K562 (cell line): ENCODE data around the gene SOST. TPM values are rescaled to one million over a fixed set of nuclear protein-coding genes. Genes with fewer than 3 reads are reported as not detected.

ENCODE experiments used
- GATAD2A ChIP-seq: fragments of 450-650 bp; IDR thresholded peaks from 2 replicates; pipeline ENCODE4 v1.6.1; 2017
- HDAC1 ChIP-seq, 2 experiments: fragments of 450-650 bp; IDR thresholded peaks; 2 replicates each; pipeline ENCODE4 v1.6.1; 2016 to 2017; ENCODE audit warnings: inconsistent platforms in 1 of 2, mild to moderate bottlenecking in 1 of 2, moderate library complexity in 1 of 2
- MED1 ChIP-seq: sonication (generic); formaldehyde crosslinking; IDR thresholded peaks from 2 replicates; pipeline ENCODE4 v1.8.1; 2023; ENCODE audit warnings: missing genetic modification reagents, borderline replicate concordance
- POLR2A ChIP-seq: fragments of 450-650 bp; conservative IDR thresholded peaks from 2 replicates; pipeline ENCODE4 v1.6.1; 2016
- SAFB2 ChIP-seq: fragments of 200-400 bp; formaldehyde crosslinking; IDR thresholded peaks from 2 replicates; pipeline ENCODE4 v1.6.1; 2018; ENCODE audit warnings: borderline replicate concordance, low read length, low read depth, moderate library complexity; ENCODE audit not compliant: severe bottlenecking
- ZNF384 ChIP-seq: IDR thresholded peaks from 2 replicates; pipeline ENCODE4 v1.6.1; 2012; ENCODE audit warnings: low read depth, low read length, improper control_type of control experiment
- polyA plus RNA-seq, 8 experiments: library from polyadenylated mRNA; depleted of rRNA in 4 of 8; stranded (reverse) in 5 of 8; unstranded in 3 of 8; fragments of >200 nt; fragmentation: Nextera tagmentation in 2 of 8; fragmentation: Illumina TruSeq in 1 of 8; extraction: Ambion mirVana in 2 of 8; extraction: Trizol in 1 of 8; gene quantifications; 2 replicates each; pipeline versions ENCODE4 v1.2.1 to v1.2.3, GENCODE V29; 2011 to 2014; ENCODE audit warnings: inconsistent platforms in 1 of 8, missing spikeins in 1 of 8
- total RNA-seq, 7 experiments: library from RNA; depleted of rRNA in 6 of 7; stranded (reverse); fragments of >200 nt in 6 of 7; fragmentation: Illumina TruSeq in 2 of 7; extraction: Trizol in 2 of 7; gene quantifications; 2 replicates each; pipeline versions ENCODE4 v1.2.1 to v1.2.3, GENCODE V29; 2011 to 2021; ENCODE audit warnings: low replicate concordance in 1 of 7
- TF ChIP-seq, protein P1 (sequence below), 2 experiments: fragments of 450-650 bp in 1 of 2; sonication (generic) in 1 of 2; formaldehyde crosslinking in 1 of 2; IDR thresholded peaks; 2 replicates each; pipeline versions ENCODE4 v1.7.1 to v1.9.0; 2016 to 2022; ENCODE audit warnings: inconsistent platforms in 1 of 2, mild to moderate bottlenecking in 1 of 2, missing genetic modification reagents in 1 of 2
- TF ChIP-seq, protein P2 (sequence below): fragments of 450-650 bp; IDR thresholded peaks from 2 replicates; pipeline ENCODE4 v1.6.1; 2016; ENCODE audit warnings: antibody characterized with exemption
- TF ChIP-seq, protein P3 (sequence below), 2 experiments: fragments of 450-650 bp; IDR thresholded peaks; 2 replicates each; pipeline ENCODE4 v1.6.1; 2016

The SOST gene
- total and polyA plus RNA-seq, 9 of the 15 experiments (the other 6 are each of a cell fraction or from before 2014, with no cell fraction given) = not detected

DNA sequence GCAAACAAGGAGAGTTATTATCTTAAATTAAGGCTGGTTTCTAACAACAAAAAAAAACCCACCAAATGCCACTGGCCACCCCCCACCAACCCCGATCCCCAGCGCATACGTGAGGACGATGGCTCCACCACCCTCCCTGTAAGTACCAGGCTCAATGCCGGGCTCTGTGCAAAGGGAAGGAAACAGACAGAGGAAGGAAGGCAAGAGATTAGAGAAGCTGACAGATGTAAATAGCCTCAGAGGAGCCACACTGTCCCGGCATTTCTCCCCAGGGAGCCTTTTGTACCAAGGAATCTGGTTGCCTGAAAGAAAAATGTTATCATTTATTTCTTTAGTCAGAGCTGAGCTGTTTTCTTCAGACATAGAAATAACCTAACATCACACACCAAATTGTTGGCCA, 13.1 kb downstream of the SOST start (continued):
- TF ChIP-seq, protein P1, sequence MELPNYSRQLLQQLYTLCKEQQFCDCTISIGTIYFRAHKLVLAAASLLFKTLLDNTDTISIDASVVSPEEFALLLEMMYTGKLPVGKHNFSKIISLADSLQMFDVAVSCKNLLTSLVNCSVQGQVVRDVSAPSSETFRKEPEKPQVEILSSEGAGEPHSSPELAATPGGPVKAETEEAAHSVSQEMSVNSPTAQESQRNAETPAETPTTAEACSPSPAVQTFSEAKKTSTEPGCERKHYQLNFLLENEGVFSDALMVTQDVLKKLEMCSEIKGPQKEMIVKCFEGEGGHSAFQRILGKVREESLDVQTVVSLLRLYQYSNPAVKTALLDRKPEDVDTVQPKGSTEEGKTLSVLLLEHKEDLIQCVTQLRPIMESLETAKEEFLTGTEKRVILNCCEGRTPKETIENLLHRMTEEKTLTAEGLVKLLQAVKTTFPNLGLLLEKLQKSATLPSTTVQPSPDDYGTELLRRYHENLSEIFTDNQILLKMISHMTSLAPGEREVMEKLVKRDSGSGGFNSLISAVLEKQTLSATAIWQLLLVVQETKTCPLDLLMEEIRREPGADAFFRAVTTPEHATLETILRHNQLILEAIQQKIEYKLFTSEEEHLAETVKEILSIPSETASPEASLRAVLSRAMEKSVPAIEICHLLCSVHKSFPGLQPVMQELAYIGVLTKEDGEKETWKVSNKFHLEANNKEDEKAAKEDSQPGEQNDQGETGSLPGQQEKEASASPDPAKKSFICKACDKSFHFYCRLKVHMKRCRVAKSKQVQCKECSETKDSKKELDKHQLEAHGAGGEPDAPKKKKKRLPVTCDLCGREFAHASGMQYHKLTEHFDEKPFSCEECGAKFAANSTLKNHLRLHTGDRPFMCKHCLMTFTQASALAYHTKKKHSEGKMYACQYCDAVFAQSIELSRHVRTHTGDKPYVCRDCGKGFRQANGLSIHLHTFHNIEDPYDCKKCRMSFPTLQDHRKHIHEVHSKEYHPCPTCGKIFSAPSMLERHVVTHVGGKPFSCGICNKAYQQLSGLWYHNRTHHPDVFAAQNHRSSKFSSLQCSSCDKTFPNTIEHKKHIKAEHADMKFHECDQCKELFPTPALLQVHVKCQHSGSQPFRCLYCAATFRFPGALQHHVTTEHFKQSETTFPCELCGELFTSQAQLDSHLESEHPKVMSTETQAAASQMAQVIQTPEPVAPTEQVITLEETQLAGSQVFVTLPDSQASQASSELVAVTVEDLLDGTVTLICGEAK (IDR thresholded peaks at IDR 0.05) = no peak
- TF ChIP-seq, protein P1 (CRISPR knock-in tag; IDR thresholded peaks at IDR 0.05) = no peak
- TF ChIP-seq, protein P2, sequence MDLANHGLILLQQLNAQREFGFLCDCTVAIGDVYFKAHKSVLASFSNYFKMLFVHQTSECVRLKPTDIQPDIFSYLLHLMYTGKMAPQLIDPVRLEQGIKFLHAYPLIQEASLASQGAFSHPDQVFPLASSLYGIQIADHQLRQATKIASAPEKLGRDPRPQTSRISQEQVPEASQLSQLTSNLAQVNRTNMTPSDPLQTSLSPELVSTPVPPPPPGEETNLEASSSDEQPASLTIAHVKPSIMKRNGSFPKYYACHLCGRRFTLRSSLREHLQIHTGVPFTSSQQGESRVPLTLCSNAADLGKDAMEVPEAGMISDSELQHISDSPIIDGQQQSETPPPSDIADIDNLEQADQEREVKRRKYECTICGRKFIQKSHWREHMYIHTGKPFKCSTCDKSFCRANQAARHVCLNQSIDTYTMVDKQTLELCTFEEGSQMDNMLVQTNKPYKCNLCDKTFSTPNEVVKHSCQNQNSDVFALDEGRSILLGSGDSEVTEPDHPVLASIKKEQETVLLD = no peak
- TF ChIP-seq GATAD2A = no peak
- no peak for TF ChIP-seq MED1
- TF ChIP-seq HDAC1 (IDR thresholded peaks at IDR 0.05) = no peak
- no peak for TF ChIP-seq SAFB2
- no peak for TF ChIP-seq ZNF384
- TF ChIP-seq POLR2A = no peak
- TF ChIP-seq, protein P3, sequence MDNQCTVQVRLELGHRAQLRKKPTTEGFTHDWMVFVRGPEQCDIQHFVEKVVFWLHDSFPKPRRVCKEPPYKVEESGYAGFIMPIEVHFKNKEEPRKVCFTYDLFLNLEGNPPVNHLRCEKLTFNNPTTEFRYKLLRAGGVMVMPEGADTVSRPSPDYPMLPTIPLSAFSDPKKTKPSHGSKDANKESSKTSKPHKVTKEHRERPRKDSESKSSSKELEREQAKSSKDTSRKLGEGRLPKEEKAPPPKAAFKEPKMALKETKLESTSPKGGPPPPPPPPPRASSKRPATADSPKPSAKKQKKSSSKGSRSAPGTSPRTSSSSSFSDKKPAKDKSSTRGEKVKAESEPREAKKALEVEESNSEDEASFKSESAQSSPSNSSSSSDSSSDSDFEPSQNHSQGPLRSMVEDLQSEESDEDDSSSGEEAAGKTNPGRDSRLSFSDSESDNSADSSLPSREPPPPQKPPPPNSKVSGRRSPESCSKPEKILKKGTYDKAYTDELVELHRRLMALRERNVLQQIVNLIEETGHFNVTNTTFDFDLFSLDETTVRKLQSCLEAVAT (IDR thresholded peaks at IDR 0.05) = no peak
